DMS53 (cell line): ENCODE results near the gene CFAP57.

Experiments
- DNase-seq: peaks from one replicate; lab custom pipeline; 2025; lab: John Stamatoyannopoulos, UW

The CFAP57 gene

DNA sequence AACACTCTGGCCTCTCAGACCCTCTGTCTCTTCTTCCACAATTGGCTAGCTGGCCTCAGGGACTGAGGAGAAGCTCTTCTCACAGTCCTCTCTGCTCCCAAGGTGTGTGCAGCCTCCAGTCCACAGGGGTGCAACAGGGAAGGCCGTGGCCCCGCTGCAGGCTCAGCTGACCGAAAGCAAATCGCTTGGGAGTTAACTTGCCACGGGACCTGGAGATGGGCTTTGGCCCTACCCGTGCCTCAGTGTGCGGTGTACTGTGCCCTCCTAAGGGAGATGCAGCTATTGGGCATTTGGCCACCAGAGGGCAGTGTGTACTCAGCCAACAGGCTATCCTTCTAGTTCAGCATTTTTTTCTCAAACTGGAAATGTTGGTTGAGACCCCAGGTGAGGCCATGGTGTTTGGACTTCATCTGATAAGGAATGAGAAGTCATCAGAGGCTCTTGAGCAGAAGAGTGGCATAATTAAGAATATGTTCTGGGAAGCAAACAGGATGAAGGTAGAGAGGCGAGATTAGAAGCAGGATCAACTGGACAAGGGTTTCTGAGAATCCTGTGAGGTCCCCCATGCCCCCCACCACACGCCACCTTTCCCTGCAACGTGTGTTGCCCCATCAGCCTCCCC is 55.1 kb downstream of the CFAP57 start:
- peak; percentile 84 for DNase-seq

DNA sequence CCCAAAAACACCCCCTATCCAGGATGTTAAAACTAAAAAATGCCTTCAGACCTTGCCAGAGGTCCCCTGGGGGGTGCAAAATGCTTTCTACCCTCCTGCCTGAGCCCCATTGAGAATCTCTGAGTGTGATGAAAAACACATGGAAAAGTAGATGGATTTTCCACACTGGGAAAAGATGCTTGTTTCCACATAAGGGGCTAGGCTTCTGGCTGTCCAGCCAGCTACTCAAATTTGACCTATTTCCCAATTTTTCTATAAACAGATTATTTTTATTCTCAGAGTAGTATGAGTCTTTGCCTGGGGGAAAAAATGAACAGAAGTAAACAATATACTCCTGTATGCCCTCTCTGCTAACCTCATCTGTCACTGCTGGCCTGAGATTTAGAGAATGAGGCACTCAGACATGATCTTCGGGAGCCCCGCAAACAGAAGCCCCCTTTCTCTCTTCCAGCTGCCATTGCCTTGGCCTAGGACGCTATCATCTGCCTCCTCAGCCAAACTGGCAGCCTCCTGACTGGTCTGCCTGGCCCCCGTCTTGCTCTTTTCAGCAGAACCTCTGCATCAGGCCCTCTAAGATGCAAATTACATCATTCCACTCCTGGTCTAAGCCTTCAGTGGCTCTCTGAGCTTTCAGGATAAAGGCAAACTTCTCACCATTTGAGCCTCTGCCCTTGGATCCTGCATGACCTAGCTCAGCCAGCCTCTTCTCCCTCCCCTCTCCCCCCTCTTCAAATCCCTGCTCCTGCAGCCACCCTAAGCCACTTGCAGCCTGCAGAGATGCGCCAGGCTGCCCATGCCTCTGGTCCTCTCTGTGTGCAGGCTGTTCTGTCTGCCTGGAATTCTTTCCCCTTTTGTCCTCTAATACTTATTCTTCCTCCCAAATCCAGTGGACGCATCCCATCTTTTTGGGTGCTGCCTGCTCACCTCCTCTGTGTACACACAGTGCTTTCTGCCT is 58.0 kb downstream of the CFAP57 start:
- no peak for DNase-seq

- no peak for DNase-seq
These were observed 59.9 kb downstream of the CFAP57 start for GRCh38 chr1:43232074-43232473.

- no peak for DNase-seq
These were observed 60.4 kb downstream of the CFAP57 start for GRCh38 chr1:43232482-43232881.

DNA sequence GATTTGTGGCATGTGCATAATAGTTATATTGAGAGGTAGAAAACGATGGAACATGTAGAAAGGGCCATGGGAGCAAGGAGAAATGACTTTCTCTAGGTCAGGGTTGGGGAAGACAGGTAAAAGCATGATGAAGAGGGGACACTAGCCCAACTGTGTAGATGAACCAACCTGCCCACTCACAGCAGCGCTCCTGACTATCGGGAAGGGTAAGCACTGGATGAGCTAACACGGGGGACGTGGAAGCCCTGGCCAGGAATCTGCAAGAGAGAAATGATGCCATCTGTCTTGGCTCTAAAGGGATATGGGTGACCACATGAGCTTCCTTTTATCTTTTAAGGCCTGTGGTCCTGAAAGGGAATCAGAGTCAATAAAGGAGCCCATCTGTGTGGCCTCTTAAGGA is 61.5 kb downstream of the CFAP57 start:
- no peak for DNase-seq

- no peak for DNase-seq
These were observed 62.1 kb downstream of the CFAP57 start for GRCh38 chr1:43234267-43234666.

DNA sequence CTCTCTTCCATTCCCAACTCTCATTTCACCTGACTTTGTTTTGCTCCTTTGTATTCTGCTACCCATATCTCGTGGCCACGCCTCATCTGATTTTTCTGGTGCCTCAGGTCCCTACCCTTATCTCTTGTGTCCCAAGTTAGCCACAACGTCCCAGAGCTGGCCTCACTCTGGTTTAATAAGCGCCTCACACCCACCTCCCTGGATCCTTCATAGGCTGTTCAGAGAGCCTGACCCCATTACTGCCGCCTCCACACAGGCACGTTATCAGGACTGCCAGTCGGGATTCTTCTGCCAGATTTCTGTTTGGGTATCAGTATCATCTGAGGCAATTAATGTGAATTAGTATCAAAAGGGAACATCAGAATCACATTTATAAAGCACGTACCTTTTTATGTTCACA is 62.9 kb downstream of the CFAP57 start:
- no peak for DNase-seq

GRCh38 chr1:43235451-43236121 is 63.5 kb downstream of the CFAP57 start:
- no peak for DNase-seq

- DNase-seq: no peak
These were observed 65.0 kb downstream of the CFAP57 start for GRCh38 chr1:43237121-43237520.

DNA sequence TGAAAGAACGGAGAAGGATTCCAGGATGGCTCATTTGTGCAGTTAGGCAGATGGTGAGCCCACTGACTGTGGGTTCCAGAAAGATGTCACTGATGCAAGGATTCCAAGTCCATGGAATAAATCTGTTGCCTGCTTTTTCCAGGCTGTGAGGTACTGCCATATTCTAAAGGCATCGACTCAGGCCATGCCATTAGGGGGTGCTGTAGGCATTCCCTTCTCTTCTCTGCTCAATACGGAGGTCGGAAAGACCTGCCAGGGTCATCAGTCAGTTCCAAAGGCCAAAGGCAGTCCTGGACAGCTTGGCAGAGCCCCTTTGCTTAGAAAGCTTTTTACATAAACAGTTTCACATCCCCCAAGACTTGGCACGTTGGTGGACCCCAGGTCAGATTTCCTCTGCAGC is 66.0 kb downstream of the CFAP57 start:
- peak; percentile 92 for DNase-seq

DNA sequence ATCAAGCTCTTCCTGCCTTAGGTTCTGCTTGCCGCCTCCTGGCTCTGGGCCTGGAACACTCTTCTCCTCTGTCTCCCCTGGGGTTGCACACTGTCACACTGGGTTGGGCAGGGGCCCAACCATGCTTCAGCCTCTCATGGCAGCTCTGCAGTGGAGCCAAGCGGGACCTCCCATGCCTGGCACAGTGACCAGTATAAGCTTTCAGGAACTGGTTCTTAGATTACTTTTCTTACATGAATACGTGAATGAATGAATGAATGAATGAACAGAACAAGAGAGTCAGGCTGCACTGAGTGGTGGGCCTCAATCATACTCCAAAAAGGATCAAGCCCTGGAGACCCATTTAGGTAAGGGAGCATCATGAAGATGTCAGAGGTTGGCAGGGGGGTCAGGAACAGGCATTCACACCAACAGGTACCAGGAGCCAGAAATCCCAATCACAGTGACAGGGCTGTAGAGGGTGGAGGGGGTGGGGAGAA is 66.9 kb downstream of the CFAP57 start:
- DNase-seq: no peak

DNA sequence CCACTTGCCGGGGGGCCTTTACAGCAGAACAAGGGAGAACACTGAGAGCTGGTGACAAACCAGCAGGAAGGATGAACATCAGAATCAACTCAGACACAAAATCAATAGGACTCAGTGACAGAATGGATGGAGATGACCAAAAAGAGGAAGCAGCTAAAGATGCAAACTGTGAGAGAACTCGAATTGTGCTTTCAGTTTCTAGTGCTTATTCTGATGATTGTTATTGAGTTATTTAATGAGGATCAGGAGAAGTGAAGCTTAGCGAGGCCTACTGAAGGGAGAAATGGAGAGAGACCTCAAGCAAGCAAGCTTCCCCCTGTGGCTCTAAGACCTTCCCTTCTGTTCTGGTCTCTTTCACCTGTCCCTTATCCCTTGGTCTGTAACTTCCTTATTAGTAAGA is 67.4 kb downstream of the CFAP57 start:
- no peak for DNase-seq

DNA sequence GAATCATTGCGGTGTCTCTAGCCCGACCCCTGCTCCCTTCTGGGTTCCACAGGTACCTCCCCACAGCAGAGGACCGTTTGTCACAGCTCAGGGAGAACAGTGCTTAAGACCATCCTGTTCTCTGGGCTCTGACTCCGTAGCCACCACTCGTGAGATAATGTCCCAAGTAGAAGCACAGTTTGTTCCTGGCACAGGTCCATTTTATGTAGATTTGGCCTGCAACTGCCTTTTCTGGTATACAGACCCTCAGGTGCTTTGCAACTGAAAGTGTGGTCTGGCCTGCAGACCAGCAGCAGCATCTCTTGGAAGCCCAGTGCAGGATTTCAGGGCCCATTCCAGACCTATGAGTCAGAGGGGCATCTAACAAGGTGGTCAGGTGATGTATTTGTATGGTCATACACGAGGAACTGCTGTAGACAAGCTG is 69.3 kb downstream of the CFAP57 start:
- peak; percentile 54 for DNase-seq

DNA sequence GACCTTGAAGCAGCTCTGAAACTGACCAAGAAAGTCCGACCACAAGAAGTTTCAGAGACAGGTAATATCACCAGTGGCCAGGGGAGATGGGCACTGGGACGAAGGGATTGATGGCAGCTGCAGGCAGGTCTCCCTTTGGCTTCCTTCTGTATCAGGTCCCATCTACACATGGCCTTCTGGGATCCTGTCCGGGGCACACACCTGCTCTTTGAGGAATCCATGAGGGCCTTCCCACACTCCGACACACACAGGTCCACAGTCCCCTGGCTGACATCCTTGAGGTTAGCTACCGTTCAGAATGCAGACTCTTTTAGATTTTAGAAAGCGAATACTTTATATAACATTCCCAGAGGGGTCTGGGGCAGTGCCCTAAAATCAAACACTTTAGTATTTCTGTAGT is 71.2 kb downstream of the CFAP57 start:
- no peak for DNase-seq

DNA sequence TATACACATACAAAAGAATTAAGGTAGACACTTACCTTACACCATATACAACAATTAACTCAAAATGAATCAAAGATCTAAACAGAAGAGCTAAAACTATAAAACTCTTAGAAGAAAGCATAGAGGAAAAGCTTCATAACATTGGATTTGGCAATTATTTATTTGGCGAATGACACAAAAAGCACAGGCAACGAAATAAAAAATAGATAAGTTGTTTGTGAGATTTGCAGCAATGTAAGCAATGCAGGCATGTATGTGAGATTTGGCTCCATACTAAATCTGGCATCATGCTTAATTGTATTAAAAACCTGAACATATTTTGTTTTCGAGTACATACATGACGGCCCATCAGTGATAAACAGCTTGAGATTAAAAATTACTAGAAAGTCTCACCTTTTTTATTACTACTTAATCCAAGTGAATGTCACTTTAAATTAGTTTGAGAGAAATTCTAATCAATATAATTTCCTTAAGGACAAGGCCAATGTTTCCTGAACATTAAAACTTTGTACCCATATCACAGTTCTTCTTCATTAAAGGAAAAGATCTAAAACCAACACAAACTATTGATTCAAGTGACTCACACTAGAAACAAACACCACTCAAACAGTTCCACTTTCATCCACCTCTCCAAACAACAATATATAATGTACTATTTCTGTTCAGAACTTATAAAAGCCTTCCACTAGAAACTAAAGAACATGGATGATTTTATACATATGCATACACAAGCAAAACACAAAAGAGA is 74.5 kb downstream of the CFAP57 start:
- peak; percentile 75 for DNase-seq

DNA sequence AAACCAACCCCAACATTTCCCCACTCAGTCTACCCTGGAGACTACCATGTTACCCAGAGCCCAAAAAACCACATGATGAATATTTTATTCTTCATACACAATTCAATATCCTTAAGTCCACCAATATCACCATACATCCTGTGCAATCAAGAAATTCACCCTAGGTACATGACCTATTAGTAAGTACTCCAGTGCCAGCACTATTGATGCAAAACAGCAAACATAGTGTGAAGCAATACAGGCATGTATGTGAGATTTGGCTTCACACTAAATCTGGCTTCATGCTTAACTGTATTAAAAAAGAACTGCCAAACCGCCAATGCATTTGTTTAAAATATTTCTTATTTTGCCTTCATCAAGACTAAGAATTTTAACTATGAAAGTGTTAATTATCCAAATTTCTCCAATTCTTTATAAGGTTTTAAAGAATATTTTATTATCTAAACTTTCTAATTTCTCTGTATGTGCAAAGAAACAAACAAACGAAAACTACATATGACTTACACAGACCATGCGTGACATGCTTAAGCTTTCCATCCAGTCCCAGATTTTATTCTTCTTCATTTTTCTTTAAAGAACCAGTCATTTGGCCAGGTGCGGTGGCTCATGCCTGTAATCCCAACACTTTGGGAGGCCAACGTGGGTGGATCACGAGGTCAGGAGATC is 75.3 kb downstream of the CFAP57 start:
- peak; percentile 56 for DNase-seq

GRCh38 chr1:43250351-43250761 is 78.2 kb downstream of the CFAP57 start:
- no peak for DNase-seq

- DNase-seq: no peak
These were observed 78.9 kb downstream of the CFAP57 start for GRCh38 chr1:43251024-43251423.

- no peak for DNase-seq
These were observed 80.1 kb downstream of the CFAP57 start for GRCh38 chr1:43252225-43252624.

DNA sequence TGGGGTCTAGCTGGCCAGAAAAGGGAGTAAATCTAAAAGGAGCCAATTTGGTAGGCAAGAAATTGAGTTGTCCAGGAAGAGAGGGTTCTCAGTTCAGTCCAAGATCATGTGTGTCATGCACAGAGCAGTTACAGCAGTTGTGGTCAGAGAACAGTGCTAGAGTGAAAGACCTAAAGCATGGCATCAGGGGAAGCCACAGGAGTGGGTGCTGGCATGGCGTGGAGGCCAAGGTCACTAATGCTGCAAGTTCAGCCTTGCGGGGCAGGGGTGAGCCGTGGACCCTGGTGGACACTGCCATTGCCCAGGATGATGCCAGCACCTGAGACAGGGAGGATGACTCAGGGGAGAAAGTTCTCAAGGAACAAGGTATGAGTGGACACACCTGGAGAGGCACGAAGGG is 81.0 kb downstream of the CFAP57 start:
- DNase-seq: no peak

- DNase-seq: no peak
These were observed 81.7 kb downstream of the CFAP57 start for GRCh38 chr1:43253876-43254275.
